Measurements from ENCODE around the gene IQUB. TPM values are rescaled to one million over a fixed set of nuclear protein-coding genes. Genes with fewer than 3 reads are reported as not detected.
A peak's percentile ranks its signal among the peaks of the same experiment; 100 is the strongest.

Gene IQUB
- total RNA-seq (under 1 TPM; 0.41 to 0.79 (median 0.62) TPM), polyA plus RNA-seq (0.07 TPM)
- long read RNA-seq, donor 1, result 0 reads
- long read RNA-seq, donor 2, result 0 reads
- long read RNA-seq, donor 3, result 0 reads
- long read RNA-seq, donor 4, partial matches to known transcripts, result 0 of 1 reads
- long read RNA-seq, donor 4, other reads (novel, unspliced or antisense), result 1 of 1 reads

GRCh38 chr7:123534383-123535260 is at the start of gene IQUB:
IQUB (minus strand) TSS chr7:123534595; CDS start chr7:123512340, 22,255 bp downstream.
- peak; percentile 98 for ATAC-seq
- peak within 1 kb of the TSS; percentile 93 for H3K27ac ChIP-seq (ENCODE audit: low read length)
- no peaks in the 10 kb centered on the region for H3K4me1 ChIP-seq (ENCODE audit: control insufficient read depth, insufficient read depth, low read length)
- WGBS, result 1% methylated on average over 54 of the region's 54 CpGs
- no peaks in the 10 kb centered on the region for H3K9me3 ChIP-seq (ENCODE audit: control insufficient read depth, low read length)
- peak; percentile 99 for DNase-seq
- H3K27me3 ChIP-seq (ENCODE audit: control insufficient read depth, insufficient read depth), result no peaks in the 10 kb centered on the region
- peak within 1 kb of the TSS; percentile 52 for H3K4me3 ChIP-seq (ENCODE audit: low read length)
- intact Hi-C loops (cut with DNase I), result no loop called here

- Histone ChIP-seq H3K9me3 (ENCODE audit: control insufficient read depth, low read length) (no peaks in the 10 kb centered on the region), H3K27ac (ENCODE audit: low read length) (no peak overlapping the region), H3K4me3 (ENCODE audit: low read length) (no peak overlapping the region), H3K4me1 (ENCODE audit: control insufficient read depth, insufficient read depth, low read length) (no peaks in the 10 kb centered on the region), H3K27me3 (ENCODE audit: control insufficient read depth, insufficient read depth) (no peaks in the 10 kb centered on the region)
- DNase-seq, result no peak
- intact Hi-C loops (cut with DNase I), result loop anchor here in 2 of 4 donors (10.0 kb wide), 1 partner anchor 281 kb away; no protein-coding TSS in a partner anchor
- ATAC-seq, result no peak
- 84% methylated on average over 4 of the region's 4 CpGs for WGBS
These were observed 49.4 kb upstream of the IQUB start for GRCh38 chr7:123583821-123584220.

- H3K27me3 ChIP-seq (ENCODE audit: control insufficient read depth, insufficient read depth), result no peaks in the 10 kb centered on the region
- H3K4me3 ChIP-seq (ENCODE audit: low read length), result no peak overlapping the region
- WGBS, result 19% methylated on average over 2 of the region's 2 CpGs
- H3K27ac ChIP-seq (ENCODE audit: low read length), result no peak overlapping the region
- no peaks in the 10 kb centered on the region for H3K9me3 ChIP-seq (ENCODE audit: control insufficient read depth, low read length)
- H3K4me1 ChIP-seq (ENCODE audit: control insufficient read depth, insufficient read depth, low read length), result no peaks in the 10 kb centered on the region
- ATAC-seq (no peak), DNase-seq (no peak)
- intact Hi-C loops (cut with DNase I), result loop anchor here in 2 of 4 donors (10.0 kb wide), 1 partner anchor 284 kb away; no protein-coding TSS in a partner anchor
These were observed 46.7 kb upstream of the IQUB start for GRCh38 chr7:123581162-123581459.

- Histone ChIP-seq H3K27me3 (ENCODE audit: control insufficient read depth, insufficient read depth) (no peaks in the 10 kb centered on the region), H3K4me1 (ENCODE audit: control insufficient read depth, insufficient read depth, low read length) (no peaks in the 10 kb centered on the region), H3K9me3 (ENCODE audit: control insufficient read depth, low read length) (no peaks in the 10 kb centered on the region), H3K27ac (ENCODE audit: low read length) (no peak overlapping the region), H3K4me3 (ENCODE audit: low read length) (no peak overlapping the region)
- peak; percentile 56 to 76 for ATAC-seq
- no peak for DNase-seq
- WGBS, result 29% methylated on average over 8 of the region's 8 CpGs
- intact Hi-C loops (cut with DNase I), result loop anchor here in 2 of 4 donors (10.0 kb wide), 1 partner anchor 284 kb away; no protein-coding TSS in a partner anchor
These were observed 46.2 kb upstream of the IQUB start for GRCh38 chr7:123580406-123581161.

GRCh38 chr7:123579416-123579815 is 45.0 kb upstream of the IQUB start:
- Histone ChIP-seq H3K4me3 (ENCODE audit: low read length) (no peak overlapping the region), H3K27me3 (ENCODE audit: control insufficient read depth, insufficient read depth) (no peaks in the 10 kb centered on the region), H3K4me1 (ENCODE audit: control insufficient read depth, insufficient read depth, low read length) (no peaks in the 10 kb centered on the region), H3K27ac (ENCODE audit: low read length) (no peak overlapping the region), H3K9me3 (ENCODE audit: control insufficient read depth, low read length) (no peaks in the 10 kb centered on the region)
- ATAC-seq (no peak), DNase-seq (no peak)
- intact Hi-C loops (cut with DNase I), result no loop called here

- intact Hi-C loops (cut with DNase I), result no loop called here
- Histone ChIP-seq H3K4me3 (ENCODE audit: low read length) (no peak overlapping the region), H3K27me3 (ENCODE audit: control insufficient read depth, insufficient read depth) (no peaks in the 10 kb centered on the region), H3K9me3 (ENCODE audit: control insufficient read depth, low read length) (no peaks in the 10 kb centered on the region), H3K4me1 (ENCODE audit: control insufficient read depth, insufficient read depth, low read length) (no peaks in the 10 kb centered on the region), H3K27ac (ENCODE audit: low read length) (no peak overlapping the region)
- WGBS, result 90% methylated on average over 2 of the region's 2 CpGs
- DNase-seq (no peak), ATAC-seq (no peak)
These were observed 39.6 kb upstream of the IQUB start for GRCh38 chr7:123573896-123574467.

GRCh38 chr7:123573341-123573740 is 38.9 kb upstream of the IQUB start:
- H3K4me1 ChIP-seq (ENCODE audit: control insufficient read depth, insufficient read depth, low read length), result no peaks in the 10 kb centered on the region
- ATAC-seq (no peak), DNase-seq (no peak)
- H3K27me3 ChIP-seq (ENCODE audit: control insufficient read depth, insufficient read depth), result no peaks in the 10 kb centered on the region
- no peak overlapping the region for H3K27ac ChIP-seq (ENCODE audit: low read length)
- intact Hi-C loops (cut with DNase I), result no loop called here
- H3K9me3 ChIP-seq (ENCODE audit: control insufficient read depth, low read length), result no peaks in the 10 kb centered on the region
- no peak overlapping the region for H3K4me3 ChIP-seq (ENCODE audit: low read length)
- WGBS, result 70% methylated on average over 3 of the region's 3 CpGs

- intact Hi-C loops (cut with DNase I), result no loop called here
- no peaks in the 10 kb centered on the region for H3K4me1 ChIP-seq (ENCODE audit: control insufficient read depth, insufficient read depth, low read length)
- no peak for DNase-seq
- H3K27ac ChIP-seq (ENCODE audit: low read length), result no peak overlapping the region
- no peak overlapping the region for H3K4me3 ChIP-seq (ENCODE audit: low read length)
- WGBS, result 93% methylated on average over 1 of the region's 1 CpG
- no peak for ATAC-seq
- H3K9me3 ChIP-seq (ENCODE audit: control insufficient read depth, low read length), result no peaks in the 10 kb centered on the region
- H3K27me3 ChIP-seq (ENCODE audit: control insufficient read depth, insufficient read depth), result no peaks in the 10 kb centered on the region
These were observed 37.3 kb upstream of the IQUB start for GRCh38 chr7:123571684-123572083.

- ATAC-seq, result no peak
- H3K9me3 ChIP-seq (ENCODE audit: control insufficient read depth, low read length), result no peaks in the 10 kb centered on the region
- H3K27ac ChIP-seq (ENCODE audit: low read length), result no peak overlapping the region
- H3K4me1 ChIP-seq (ENCODE audit: control insufficient read depth, insufficient read depth, low read length), result no peaks in the 10 kb centered on the region
- H3K4me3 ChIP-seq (ENCODE audit: low read length), result no peak overlapping the region
- no peaks in the 10 kb centered on the region for H3K27me3 ChIP-seq (ENCODE audit: control insufficient read depth, insufficient read depth)
- WGBS, result 61% methylated on average over 1 of the region's 1 CpG
- no peak for DNase-seq
- intact Hi-C loops (cut with DNase I), result no loop called here
These were observed 36.8 kb upstream of the IQUB start for GRCh38 chr7:123571187-123571586.

- Histone ChIP-seq H3K4me3 (ENCODE audit: low read length) (no peak overlapping the region), H3K9me3 (ENCODE audit: control insufficient read depth, low read length) (no peaks in the 10 kb centered on the region), H3K27ac (ENCODE audit: low read length) (no peak overlapping the region), H3K4me1 (ENCODE audit: control insufficient read depth, insufficient read depth, low read length) (no peaks in the 10 kb centered on the region), H3K27me3 (ENCODE audit: control insufficient read depth, insufficient read depth) (no peaks in the 10 kb centered on the region)
- ATAC-seq (no peak), DNase-seq (no peak)
- intact Hi-C loops (cut with DNase I), result no loop called here
- WGBS, result 69% methylated on average over 4 of the region's 4 CpGs
These were observed 36.2 kb upstream of the IQUB start for GRCh38 chr7:123570390-123571182.

Data from right cardiac atrium (tissue), 5 donors.